Ectodermal cell (in vitro differentiated cells): ENCODE results near the gene SEMA4B.
"Not testable (repeated sequence)": the region's sequence is repeated elsewhere in the genome, so short reads cannot be mapped to it uniquely, and the experiment has no call there.

Source experiments
- H3K27ac ChIP-seq: 2 replicates; pipeline ENCODE4 v1.7.0; 2013; ENCODE audit warnings: mild to moderate bottlenecking, low read depth, low read length; ENCODE audit not compliant: insufficient read depth, poor library complexity, severe bottlenecking
- H3K27me3 ChIP-seq: 2 replicates; pipeline ENCODE4 v1.7.0; 2013; ENCODE audit warnings: mild to moderate bottlenecking, low read length; ENCODE audit not compliant: insufficient read depth, control insufficient read depth, poor library complexity, severe bottlenecking
- H3K36me3 ChIP-seq: one replicate; pipeline ENCODE4 v1.7.0; 2013; ENCODE audit warnings: low read length; ENCODE audit not compliant: control insufficient read depth, insufficient read depth
- H3K4me1 ChIP-seq: one replicate; pipeline ENCODE4 v1.7.0; 2013; ENCODE audit warnings: low read length; ENCODE audit not compliant: control insufficient read depth, insufficient read depth
- H3K4me3 ChIP-seq: 2 replicates; pipeline ENCODE4 v1.7.0; 2013; ENCODE audit warnings: low read depth, low read length, control low read depth; ENCODE audit not compliant: insufficient read depth
- H3K9me3 ChIP-seq: 2 replicates; pipeline ENCODE4 v1.7.0; 2013; ENCODE audit warnings: mild to moderate bottlenecking, low read length, moderate library complexity; ENCODE audit not compliant: control insufficient read depth
- WGBS, 2 experiments: methylation state at CpG; one replicate each; pipeline ENCODE4 v1.1.7; 2013; ENCODE audit warnings: missing lambda C conversion rate in 2 of 2; 5-methylcytosine and 5-hydroxymethylcytosine counted together

Gene SEMA4B

DNA sequence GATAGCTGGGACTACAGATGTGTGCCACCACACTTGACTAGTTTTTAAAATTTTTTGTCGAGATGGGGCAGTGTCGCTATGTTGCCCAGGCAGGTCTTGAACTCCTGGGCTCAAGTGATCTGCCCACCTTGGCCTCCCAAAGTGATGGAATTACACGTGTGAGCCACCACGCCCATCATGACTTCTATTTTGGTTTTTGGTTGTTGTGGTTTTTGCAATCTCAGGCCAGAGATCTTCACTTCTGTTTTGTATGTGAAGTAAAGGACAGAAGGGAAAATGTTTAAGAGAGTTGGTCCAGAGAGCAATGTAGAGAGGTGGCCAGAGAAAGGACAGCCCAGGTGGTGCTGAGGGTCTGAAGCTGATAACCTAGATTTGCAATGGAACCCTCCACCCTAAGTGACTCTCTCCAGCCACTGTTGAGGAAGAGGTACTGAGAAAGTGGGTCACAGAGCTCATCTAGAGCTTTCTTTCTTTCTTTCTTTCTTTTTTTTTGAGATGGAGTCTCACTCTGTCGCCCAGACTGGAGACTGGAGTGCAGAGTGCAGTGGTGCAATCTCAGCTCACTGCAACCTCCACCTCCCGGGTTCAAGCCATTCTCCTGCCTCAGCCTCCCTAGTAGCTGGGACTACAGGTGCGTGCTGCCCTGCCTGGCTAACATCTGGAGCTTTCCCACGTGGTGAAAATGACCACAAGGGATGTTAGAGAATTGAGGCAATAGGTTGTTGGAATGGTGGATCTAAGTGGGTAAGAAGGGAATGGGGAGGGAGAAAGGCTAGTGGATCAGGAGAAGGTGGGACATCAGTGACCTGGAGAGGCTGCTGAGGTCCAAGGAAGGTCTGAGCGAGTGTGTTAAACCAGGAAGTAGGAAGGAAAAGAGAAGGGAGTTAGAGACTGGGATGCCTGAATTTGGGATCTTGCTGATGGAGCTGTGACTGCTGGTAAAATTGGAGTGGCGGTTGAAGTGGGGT, 22.4 kb upstream of the SEMA4B start:
- Histone ChIP-seq H3K36me3 (no peaks in the 10 kb centered on the region), H3K27ac (no peak overlapping the region), H3K27me3 (no peaks in the 10 kb centered on the region), H3K4me1 (no peaks in the 10 kb centered on the region), H3K9me3 (no peaks in the 10 kb centered on the region), H3K4me3 (no peak overlapping the region)
- 87 to 89% methylated on average over 10 of the region's 10 CpGs for WGBS, 2 experiments

GRCh38 chr15:90181776-90182175, 19.4 kb upstream of the SEMA4B start:
- Histone ChIP-seq H3K27ac (no peak overlapping the region), H3K9me3 (no peaks in the 10 kb centered on the region), H3K4me1 (peaks cover 3% of the 10 kb centered on the region), H3K4me3 (no peak overlapping the region), H3K27me3 (no peaks in the 10 kb centered on the region), H3K36me3 (no peaks in the 10 kb centered on the region)
- WGBS, 2 experiments, result 59 to 75% methylated on average over 2 of the region's 2 CpGs

GRCh38 chr15:90184119-90184785, 16.9 kb upstream of the SEMA4B start:
- peak overlapping the region; percentile 67 for H3K4me3 ChIP-seq
- H3K27ac ChIP-seq, result no peak overlapping the region
- 56 to 58% methylated on average over 27 of the region's 27 CpGs for WGBS, 2 experiments

DNA sequence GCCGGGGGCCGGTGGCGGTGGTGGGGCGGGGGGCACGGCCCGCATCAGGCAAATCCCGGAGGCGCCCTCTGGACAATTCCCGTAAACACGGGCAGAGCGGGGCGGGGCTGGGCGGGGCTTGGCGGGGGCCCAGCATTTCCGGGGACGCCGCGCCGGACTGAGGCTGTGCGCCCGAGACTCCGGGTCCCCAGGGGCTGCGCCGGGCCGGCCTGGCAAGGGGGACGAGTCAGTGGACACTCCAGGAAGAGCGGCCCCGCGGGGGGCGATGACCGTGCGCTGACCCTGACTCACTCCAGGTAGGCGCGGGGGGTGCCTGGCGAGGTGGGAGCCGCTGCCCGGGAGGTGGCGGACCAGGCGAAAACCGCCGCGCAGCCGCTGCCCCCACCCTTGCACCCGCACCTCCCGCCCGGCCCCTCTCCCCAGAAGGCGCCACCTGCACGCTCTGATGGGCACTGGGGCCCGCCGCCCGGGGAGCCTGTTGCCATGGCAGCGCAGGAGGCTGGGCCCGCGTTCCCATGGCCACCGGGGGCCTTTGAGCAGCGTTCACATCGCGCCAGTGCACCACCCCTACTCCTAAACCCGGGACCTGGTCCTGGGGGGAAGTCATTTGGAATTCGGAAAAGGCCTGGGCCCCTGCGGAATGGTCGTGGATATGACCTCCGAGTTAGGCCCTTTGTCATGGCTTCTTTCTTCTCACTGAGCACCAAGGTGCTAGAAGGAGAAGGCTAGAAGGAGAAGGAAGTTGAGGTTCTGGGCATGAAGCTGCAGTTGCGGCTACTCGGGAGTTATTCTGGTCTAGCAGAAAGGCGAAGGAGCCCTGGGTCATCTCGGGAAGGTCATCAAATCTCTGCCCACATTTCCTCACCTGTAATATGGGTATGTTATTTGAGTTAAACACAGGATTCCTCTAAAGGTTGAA, 16.1 kb upstream of the SEMA4B start:
- Histone ChIP-seq H3K27me3 (no peaks in the 10 kb centered on the region), H3K9me3 (no peaks in the 10 kb centered on the region), H3K4me1 (peaks cover 3% of the 10 kb centered on the region), H3K4me3 (peak overlapping the region; percentile 67), H3K27ac (peak overlapping the region; percentile 55), H3K36me3 (no peaks in the 10 kb centered on the region)
- 4 to 5% methylated on average over 67 of the region's 67 CpGs for WGBS, 2 experiments

More at GRCh38 chr15:90184119-90184785, 16.9 kb upstream of the SEMA4B start:
- H3K27me3 ChIP-seq, result no peaks in the 10 kb centered on the region
- H3K4me1 ChIP-seq, result peaks cover 3% of the 10 kb centered on the region
- no peaks in the 10 kb centered on the region for H3K36me3 ChIP-seq
- no peaks in the 10 kb centered on the region for H3K9me3 ChIP-seq

GRCh38 chr15:90187257-90187868, 13.8 kb upstream of the SEMA4B start:
- Histone ChIP-seq H3K4me1 (peaks cover 10% of the 10 kb centered on the region), H3K4me3 (no peak overlapping the region), H3K27me3 (no peaks in the 10 kb centered on the region), H3K27ac (no peak overlapping the region), H3K9me3 (no peaks in the 10 kb centered on the region), H3K36me3 (no peaks in the 10 kb centered on the region)
- 82 to 85% methylated on average over 8 of the region's 8 CpGs for WGBS, 2 experiments

DNA sequence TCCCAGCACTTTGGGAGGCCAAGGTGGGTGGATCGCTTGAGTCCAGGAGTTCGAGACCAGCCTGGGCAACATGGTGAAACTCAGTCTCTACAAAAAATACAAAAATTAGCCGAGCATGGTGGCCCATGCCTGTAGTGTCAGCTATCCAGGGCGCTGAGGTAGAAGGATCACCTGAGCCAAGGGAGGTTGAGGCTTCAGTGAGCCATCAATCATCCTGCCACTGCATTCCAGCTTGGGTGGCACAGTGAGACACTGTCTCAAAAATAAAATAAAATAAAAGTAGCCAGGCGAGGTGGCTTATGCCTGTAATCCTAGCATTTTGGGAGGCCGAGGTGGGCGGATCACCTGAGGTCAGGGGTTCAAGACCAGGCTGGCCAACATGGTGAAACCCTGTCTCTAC, 13.1 kb upstream of the SEMA4B start:
- not testable (repeated sequence) for H3K27ac ChIP-seq, H3K36me3 ChIP-seq, H3K4me3 ChIP-seq, H3K27me3 ChIP-seq, H3K9me3 ChIP-seq
- WGBS, 2 experiments, result 95% methylated on average over 7 of the region's 7 CpGs
- peaks cover 10% of the 10 kb centered on the region for H3K4me1 ChIP-seq

DNA sequence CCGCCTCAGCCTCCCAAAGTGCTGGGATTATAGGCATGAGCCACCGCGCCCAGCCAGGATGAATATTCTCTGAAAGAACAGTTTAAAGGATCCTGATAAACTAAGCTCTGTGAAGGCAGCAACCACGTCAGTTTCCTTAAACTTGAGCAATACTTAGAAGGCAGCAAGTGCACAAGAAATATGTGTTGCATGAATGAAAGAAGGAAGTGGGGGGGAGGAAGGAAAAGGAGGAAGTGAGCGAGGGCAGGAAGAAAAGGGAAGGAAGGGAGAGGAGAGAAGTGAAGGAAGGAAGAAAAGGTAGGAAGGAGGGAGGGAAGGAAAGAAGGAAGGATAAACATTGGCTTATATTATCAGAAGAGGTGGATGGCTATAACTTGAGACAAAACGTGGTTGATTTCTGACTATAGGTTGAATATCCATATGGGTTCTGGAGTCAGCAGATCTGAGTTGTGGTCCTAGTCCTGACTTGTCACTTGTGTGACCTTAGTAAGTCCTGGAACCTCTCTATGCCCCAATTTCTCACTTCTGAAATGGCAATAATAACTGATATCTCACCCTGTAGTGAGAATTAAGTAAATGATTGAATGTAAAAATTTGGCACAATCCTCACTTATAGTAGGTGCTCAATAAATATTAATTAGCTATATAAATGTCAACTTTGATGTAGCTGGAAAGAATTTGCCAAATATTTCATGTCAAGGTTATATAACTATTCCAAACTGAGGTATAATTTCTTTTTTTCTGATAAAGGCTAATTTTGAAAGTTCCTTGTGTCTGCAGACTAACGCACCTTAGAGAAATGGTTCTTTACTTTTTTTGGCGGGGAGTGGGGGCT, 12.0 kb upstream of the SEMA4B start:
- no peaks in the 10 kb centered on the region for H3K9me3 ChIP-seq
- peaks cover 10% of the 10 kb centered on the region for H3K4me1 ChIP-seq
- no peak overlapping the region for H3K27ac ChIP-seq
- H3K36me3 ChIP-seq, result no peaks in the 10 kb centered on the region
- H3K4me3 ChIP-seq, result no peak overlapping the region
- H3K27me3 ChIP-seq, result no peaks in the 10 kb centered on the region
- 96% methylated on average over 8 of the region's 8 CpGs for WGBS, 2 experiments

DNA sequence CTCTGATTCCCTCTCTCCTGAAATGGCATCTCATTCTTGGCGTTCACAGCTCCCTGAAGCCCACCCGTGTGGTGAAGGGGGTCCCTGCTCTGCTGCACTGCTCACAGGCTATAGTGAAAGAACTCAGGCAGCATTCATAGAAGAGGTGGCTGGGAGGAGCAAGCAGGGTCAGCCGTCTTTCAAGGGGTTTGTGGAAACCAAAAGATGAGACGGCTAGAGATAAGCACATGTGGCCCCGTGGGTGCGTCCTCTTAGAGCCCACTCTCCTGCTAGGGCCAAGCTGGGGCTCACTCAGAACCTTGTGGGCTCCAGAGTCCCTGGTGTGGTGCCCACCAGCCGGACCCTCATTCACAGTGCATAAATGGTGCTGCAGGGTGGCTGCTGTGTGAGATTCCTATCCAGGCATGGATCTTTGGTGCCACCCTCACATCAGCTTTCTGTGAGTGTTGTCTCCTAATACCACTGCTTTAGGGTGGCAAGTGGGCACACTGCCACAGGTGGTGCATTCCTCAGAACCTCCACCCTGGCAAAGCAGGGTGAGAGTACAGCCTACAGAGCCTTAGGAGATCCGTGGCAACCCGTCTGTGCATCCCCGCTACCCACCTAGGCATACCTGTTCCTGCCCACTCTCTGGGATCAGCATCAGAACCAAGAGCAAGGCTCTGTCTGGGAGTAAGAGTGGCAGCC, 11.2 kb upstream of the SEMA4B start:
- H3K27ac ChIP-seq, result no peak overlapping the region
- no peaks in the 10 kb centered on the region for H3K9me3 ChIP-seq
- no peaks in the 10 kb centered on the region for H3K27me3 ChIP-seq
- WGBS, 2 experiments, result 84 to 85% methylated on average over 10 of the region's 10 CpGs
- H3K4me3 ChIP-seq, result no peak overlapping the region
- H3K36me3 ChIP-seq, result no peaks in the 10 kb centered on the region
- H3K4me1 ChIP-seq, result peaks cover 10% of the 10 kb centered on the region
